ENCODE results near the gene METRNL.
"Not testable (repeated sequence)": the region's sequence is repeated elsewhere in the genome, so short reads cannot be mapped to it uniquely, and the experiment has no call there.

The METRNL gene

GRCh38 chr17:83065660-83066542 lies 13.5 kb upstream of the METRNL start:
- no peaks in the 10 kb centered on the region for H4K20me1 ChIP-seq (ENCODE audit: insufficient read depth)
- H2AFZ ChIP-seq (ENCODE audit: low read depth), result no peak overlapping the region
- H3K27ac ChIP-seq, result no peak overlapping the region
- no peaks in the 10 kb centered on the region for H3K79me2 ChIP-seq (ENCODE audit: insufficient read depth, low read depth)
- H3K4me3 ChIP-seq (IDR thresholded peaks at IDR 0.05; ENCODE audit: insufficient read depth, low read depth, low read length), result no peak overlapping the region
- no peaks in the 10 kb centered on the region for H3K4me1 ChIP-seq (ENCODE audit: low read depth, poor library complexity, severe bottlenecking)
- H3K4me2 ChIP-seq, result no peak overlapping the region
- no peak for TF ChIP-seq CTCF (conservative IDR thresholded peaks at IDR 0.05; ENCODE audit: low read depth, low read length)
- peaks cover 84% of the 10 kb centered on the region for H3K27me3 ChIP-seq (ENCODE audit: insufficient read depth, low read depth)
- H3K36me3 ChIP-seq (ENCODE audit: insufficient read depth), result no peaks in the 10 kb centered on the region
- H3K9ac ChIP-seq, result no peak overlapping the region

- H3K4me3 ChIP-seq (IDR thresholded peaks at IDR 0.05; ENCODE audit: insufficient read depth, low read depth, low read length); H3K79me2 ChIP-seq (ENCODE audit: insufficient read depth, low read depth); H3K27ac ChIP-seq; H3K4me1 ChIP-seq (ENCODE audit: low read depth, poor library complexity, severe bottlenecking); H3K4me2 ChIP-seq; H2AFZ ChIP-seq (ENCODE audit: low read depth); H3K36me3 ChIP-seq (ENCODE audit: insufficient read depth); H4K20me1 ChIP-seq (ENCODE audit: insufficient read depth); H3K9ac ChIP-seq: not testable (repeated sequence)
- H3K27me3 ChIP-seq (ENCODE audit: insufficient read depth, low read depth), result peaks cover 85% of the 10 kb centered on the region
Observed at GRCh38 chr17:83066543-83066890, 12.9 kb upstream of the METRNL start.

GRCh38 chr17:83067071-83067717 lies 12.2 kb upstream of the METRNL start:
- Histone ChIP-seq H3K27me3 (ENCODE audit: insufficient read depth, low read depth) (peaks cover 85% of the 10 kb centered on the region), H3K79me2 (ENCODE audit: insufficient read depth, low read depth) (no peaks in the 10 kb centered on the region), H3K36me3 (ENCODE audit: insufficient read depth) (no peaks in the 10 kb centered on the region), H3K4me1 (ENCODE audit: low read depth, poor library complexity, severe bottlenecking) (no peaks in the 10 kb centered on the region), H3K4me3 (IDR thresholded peaks at IDR 0.05; ENCODE audit: insufficient read depth, low read depth, low read length) (no peak overlapping the region), H4K20me1 (ENCODE audit: insufficient read depth) (no peaks in the 10 kb centered on the region), H2AFZ (ENCODE audit: low read depth) (no peak overlapping the region), H3K27ac (no peak overlapping the region), H3K4me2 (no peak overlapping the region), H3K9ac (no peak overlapping the region)
- TF ChIP-seq CTCF (conservative IDR thresholded peaks at IDR 0.05; ENCODE audit: low read depth, low read length), result no peak

- no peak overlapping the region for H3K9ac ChIP-seq
- H3K27me3 ChIP-seq (ENCODE audit: insufficient read depth, low read depth), result peaks cover 80% of the 10 kb centered on the region
- H3K79me2 ChIP-seq (ENCODE audit: insufficient read depth, low read depth), result no peaks in the 10 kb centered on the region
- H3K4me2 ChIP-seq, result no peak overlapping the region
- no peaks in the 10 kb centered on the region for H3K4me1 ChIP-seq (ENCODE audit: low read depth, poor library complexity, severe bottlenecking)
- no peak for TF ChIP-seq CTCF (conservative IDR thresholded peaks at IDR 0.05; ENCODE audit: low read depth, low read length)
- no peak overlapping the region for H3K4me3 ChIP-seq (IDR thresholded peaks at IDR 0.05; ENCODE audit: insufficient read depth, low read depth, low read length)
- no peaks in the 10 kb centered on the region for H3K36me3 ChIP-seq (ENCODE audit: insufficient read depth)
- no peaks in the 10 kb centered on the region for H4K20me1 ChIP-seq (ENCODE audit: insufficient read depth)
- H2AFZ ChIP-seq (ENCODE audit: low read depth), result no peak overlapping the region
- H3K27ac ChIP-seq, result no peak overlapping the region
Observed at GRCh38 chr17:83067718-83068261, 11.6 kb upstream of the METRNL start.

Data from KMS-11 (cell line).